Measurements from ENCODE around the gene BTAF1.

Gene BTAF1

GRCh38 chr10:92052741-92053140, 129.2 kb downstream of the BTAF1 start:
- no peak for DNase-seq (ENCODE audit: low read depth)

- DNase-seq (ENCODE audit: low read depth): no peak
Observed at GRCh38 chr10:92054807-92055206, 131.2 kb downstream of the BTAF1 start.

- no peak for DNase-seq (ENCODE audit: low read depth)
Observed at GRCh38 chr10:92062273-92062672, 138.7 kb downstream of the BTAF1 start.

GRCh38 chr10:92064506-92064905, 140.9 kb downstream of the BTAF1 start:
- DNase-seq (ENCODE audit: low read depth): no peak

- no peak for DNase-seq (ENCODE audit: low read depth)
Observed at GRCh38 chr10:92066386-92066785, 142.8 kb downstream of the BTAF1 start.

- no peak for DNase-seq (ENCODE audit: low read depth)
Observed at GRCh38 chr10:92068900-92069299, 145.3 kb downstream of the BTAF1 start.

GRCh38 chr10:92074126-92074887, 150.7 kb downstream of the BTAF1 start:
- DNase-seq (ENCODE audit: low read depth): no peak

- no peak for DNase-seq (ENCODE audit: low read depth)
Observed at GRCh38 chr10:92075829-92076228, 152.3 kb downstream of the BTAF1 start.

- no peak for DNase-seq (ENCODE audit: low read depth)
Observed at GRCh38 chr10:92076722-92077121, 153.2 kb downstream of the BTAF1 start.

- no peak for DNase-seq (ENCODE audit: low read depth)
Observed at GRCh38 chr10:92079003-92079402, 155.4 kb downstream of the BTAF1 start.

Measured in T follicular helper cell (primary cell).